CD4-positive, alpha-beta T cell treated with Interleukin-15 for 4 hours (primary cell): ENCODE measurements around the gene DAB2IP.

ENCODE experiments used
- DNase-seq: peaks from one replicate; pipeline ENCODE4 v3.0.0-alpha.2; 2020; ENCODE audit warnings: low spot score

The DAB2IP gene

DNA sequence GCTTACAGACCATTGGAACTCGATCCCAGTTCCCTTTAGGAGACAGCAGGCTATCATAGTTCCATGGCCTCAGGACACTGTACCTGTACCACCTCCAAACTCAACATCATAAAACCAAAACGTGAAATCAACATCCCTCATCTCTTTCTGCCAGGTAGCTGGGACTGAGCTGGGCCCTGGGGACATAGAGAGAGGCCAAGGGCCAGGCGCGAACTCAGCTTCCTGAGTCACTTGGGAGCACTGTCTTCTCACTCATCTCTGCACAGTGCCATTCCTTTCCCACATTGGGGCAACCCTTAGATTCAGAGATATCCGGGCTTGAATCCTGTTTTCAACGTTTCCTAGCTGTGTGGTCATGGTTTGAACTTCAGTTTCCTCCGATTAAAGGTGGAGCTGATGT is 12.2 kb downstream of the DAB2IP start:
- DNase-seq, result no peak

DNA sequence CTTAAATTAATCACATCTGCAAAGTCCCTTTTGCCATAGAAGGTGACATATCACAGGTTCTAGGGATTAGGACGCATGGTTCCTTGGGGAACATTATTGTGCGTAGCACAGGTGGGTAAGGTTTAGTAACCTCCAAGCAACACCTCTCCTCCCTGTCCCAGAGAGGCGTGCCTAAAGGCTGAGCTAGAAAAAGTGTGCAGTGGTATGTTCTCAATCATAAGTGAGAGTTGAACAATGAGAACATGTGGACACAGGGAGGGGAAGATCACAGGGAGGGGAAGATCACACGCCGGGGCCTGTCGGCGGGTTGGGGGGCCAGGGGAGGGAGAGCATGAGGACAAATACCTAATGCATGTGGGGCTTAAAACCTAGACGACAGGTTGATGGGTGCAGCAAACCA is 14.9 kb downstream of the DAB2IP start:
- no peak for DNase-seq

DNA sequence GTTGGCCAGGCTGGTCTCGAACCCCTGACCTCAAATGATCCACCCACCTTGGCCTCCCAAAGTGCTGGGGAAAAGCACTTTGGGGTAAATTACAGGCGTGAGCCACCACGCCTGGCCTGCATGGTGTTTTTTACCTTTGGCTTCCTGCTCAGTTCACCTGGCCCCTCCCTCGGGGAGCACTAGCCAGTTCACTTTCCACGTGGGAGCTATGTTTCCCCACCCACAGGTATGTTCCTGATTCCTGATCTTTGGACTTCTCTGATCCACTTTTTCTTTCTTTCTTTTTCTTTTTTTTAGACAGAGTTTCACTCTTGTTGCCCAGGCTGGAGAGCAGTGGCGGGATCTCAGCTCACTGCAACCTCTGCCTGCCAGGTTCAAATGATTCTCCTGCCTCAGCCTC is 15.8 kb downstream of the DAB2IP start:
- no peak for DNase-seq

DNA sequence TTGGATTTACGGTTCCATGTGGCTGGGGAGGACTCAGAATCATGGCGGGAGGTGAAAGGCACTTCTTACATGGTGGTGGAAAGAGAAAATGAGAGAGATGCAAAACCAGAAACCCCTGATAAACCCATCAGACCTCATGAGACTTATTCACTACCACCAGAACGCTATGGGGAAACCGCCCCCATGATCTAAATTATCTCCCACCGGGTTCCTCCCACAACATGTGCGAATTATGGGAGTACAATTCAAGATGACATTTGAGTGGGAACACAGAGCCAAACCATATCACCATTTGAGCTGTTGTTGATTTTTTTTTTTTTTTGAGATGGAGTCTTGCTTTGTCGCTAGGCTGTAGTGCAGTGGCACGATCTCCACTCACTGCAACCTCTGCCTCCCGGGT is 16.5 kb downstream of the DAB2IP start:
- DNase-seq, result no peak

GRCh38 chr9:121670431-121670830 is 19.0 kb downstream of the DAB2IP start:
- DNase-seq, result no peak

GRCh38 chr9:121671612-121672155 is 20.2 kb downstream of the DAB2IP start:
- DNase-seq, result no peak

DNA sequence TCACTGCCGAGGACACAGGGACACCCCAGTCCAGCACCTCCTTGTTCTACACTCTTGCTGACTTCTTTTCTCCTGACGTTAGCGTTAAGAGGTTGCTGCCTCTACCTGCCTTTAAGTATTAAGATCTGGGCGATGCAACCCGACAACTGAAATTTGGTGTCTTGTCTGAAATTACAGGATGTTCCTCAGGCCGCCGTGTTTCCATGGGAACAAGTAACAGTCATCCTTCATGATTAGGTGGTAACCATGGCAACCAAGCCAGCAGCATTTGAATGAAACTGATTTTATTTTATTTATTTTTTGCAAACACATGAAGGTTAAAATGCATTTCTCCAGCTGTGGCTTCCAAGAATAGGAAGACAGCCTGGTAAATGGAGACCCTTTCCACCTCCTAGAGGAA is 20.8 kb downstream of the DAB2IP start:
- DNase-seq, result no peak

GRCh38 chr9:121672986-121673385 is 21.6 kb downstream of the DAB2IP start:
- DNase-seq, result no peak

GRCh38 chr9:121673576-121673975 is 22.1 kb downstream of the DAB2IP start:
- no peak for DNase-seq

DNA sequence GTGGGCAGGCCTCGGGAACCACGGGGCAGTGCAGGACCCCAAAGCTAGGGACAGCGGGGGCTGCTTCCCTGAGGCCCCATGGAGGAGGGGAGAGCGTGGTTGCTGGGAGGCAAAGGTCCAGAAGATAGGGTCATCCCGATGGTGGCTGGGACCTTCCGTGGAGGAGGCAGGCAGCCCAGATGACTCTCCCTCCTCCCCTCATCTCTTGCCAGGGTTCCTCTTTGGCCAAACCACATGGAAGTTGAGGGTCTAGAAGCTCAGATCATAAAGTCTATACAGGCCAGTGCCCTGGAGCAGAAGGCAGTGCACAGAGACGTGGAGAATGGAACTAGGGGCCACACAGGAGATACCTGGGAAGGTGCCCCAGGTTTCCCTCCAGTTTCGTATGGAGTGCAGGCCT is 22.6 kb downstream of the DAB2IP start:
- DNase-seq, result no peak

DNA sequence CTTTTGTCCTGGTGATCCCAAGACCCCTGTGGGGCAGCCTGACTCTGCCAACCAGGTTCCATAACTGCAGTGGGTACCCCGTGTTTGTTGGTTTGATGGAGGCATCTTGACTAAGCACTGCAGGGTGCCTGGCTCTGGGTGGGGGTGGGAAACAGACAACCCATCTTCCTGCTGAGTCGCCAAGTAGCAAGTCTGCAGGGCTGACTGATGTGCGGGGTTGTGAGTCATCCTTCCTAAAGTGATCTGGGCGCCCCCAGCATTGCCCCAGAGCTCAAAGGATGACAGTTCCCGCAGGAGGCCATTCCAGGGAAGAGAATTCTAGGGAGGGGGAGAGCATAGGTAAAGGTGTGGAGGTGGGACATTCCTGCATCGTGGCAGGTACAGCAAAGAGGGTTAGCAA is 23.5 kb downstream of the DAB2IP start:
- DNase-seq, result no peak

DNA sequence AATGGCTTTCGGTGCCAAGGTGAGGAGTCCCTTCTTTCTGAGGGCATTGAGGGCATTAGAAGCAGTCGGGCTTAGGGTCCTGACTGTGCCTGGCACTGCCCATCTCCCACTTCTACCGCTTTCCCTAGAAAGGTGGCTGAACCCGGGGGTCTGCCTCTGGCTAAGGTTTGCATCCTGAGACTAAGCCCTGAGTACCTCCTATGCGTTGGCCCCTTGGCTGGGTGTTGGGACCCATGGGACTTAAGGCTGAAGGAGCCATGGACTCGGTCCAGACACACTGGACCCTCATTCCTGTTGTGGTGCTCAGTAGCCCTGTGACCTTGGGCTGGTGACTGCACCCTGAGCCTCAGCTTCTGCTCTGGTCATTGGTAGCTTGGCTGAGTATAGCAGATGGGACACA is 23.9 kb downstream of the DAB2IP start:
- DNase-seq, result no peak

GRCh38 chr9:121675969-121676822 is 24.8 kb downstream of the DAB2IP start:
- DNase-seq, result no peak

- no peak for DNase-seq
These were observed 25.5 kb downstream of the DAB2IP start for GRCh38 chr9:121676926-121677325.

GRCh38 chr9:121678501-121679022 is 27.1 kb downstream of the DAB2IP start:
- DNase-seq, result no peak

GRCh38 chr9:121679901-121680635 is 28.6 kb downstream of the DAB2IP start:
- DNase-seq, result no peak

DNA sequence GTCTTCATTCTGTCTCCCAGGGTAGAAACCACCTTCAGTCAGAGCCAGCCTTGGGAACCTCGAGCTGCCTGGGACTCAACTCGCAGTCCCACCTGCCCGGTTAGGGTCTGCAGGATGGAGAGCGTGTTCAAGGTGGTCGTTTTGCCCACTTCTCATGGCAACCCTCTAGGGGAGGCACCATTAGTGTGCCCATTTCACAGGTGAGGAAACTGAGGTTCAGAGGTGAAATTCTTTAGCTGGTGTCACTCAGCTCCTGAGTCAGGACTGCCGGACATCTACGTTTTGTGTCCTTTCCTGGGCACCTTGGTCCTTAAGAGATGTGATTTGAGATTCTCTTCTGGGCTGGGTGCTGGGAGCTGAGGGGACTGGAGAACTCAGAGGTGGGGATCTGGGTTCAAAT is 30.0 kb downstream of the DAB2IP start:
- DNase-seq, result no peak

GRCh38 chr9:121682201-121682600 is 30.8 kb downstream of the DAB2IP start:
- no peak for DNase-seq

GRCh38 chr9:121682926-121683515 is 31.6 kb downstream of the DAB2IP start:
- DNase-seq, result no peak

DNA sequence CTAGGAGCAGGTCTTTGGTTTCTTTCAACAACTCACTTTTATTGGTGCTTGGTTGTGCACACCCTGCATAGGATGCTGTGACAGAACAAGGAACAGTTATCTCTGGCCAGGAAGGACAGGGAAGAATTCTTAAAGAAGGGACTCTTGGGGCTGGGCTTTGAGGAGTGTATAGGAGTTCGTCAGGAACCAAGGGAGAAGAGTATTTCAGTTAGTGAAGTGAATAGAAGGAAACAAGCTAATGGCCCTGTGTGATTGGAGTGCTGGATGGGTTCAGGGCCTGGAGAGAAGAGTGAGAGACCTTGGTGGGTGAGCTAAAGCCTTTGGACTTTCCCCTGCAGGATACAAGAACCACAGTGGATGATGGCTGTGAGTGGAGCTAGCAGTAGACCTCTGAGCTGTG is 32.2 kb downstream of the DAB2IP start:
- DNase-seq, result no peak

- no peak for DNase-seq
These were observed 33.1 kb downstream of the DAB2IP start for GRCh38 chr9:121684381-121685145.
